GM12891 (cell line): ENCODE measurements around the gene ZNF90.

Experiments used
- POLR2A ChIP-seq: IDR thresholded peaks from 2 replicates; pipeline ENCODE4 v1.6.1; 2011; ENCODE audit warnings: low read depth, low read length, control low read depth
- POLR2AphosphoS5 ChIP-seq: IDR thresholded peaks from 2 replicates; pipeline ENCODE4 v1.6.1; 2011; ENCODE audit warnings: low read depth, low read length, control low read depth
- POU2F2 ChIP-seq: IDR thresholded peaks from 2 replicates; pipeline ENCODE4 v1.6.1; 2011; ENCODE audit warnings: low read depth, mild to moderate bottlenecking, control low read depth, low read length, moderate library complexity
- SPI1 ChIP-seq: IDR thresholded peaks from 2 replicates; pipeline ENCODE4 v1.6.1; 2011; ENCODE audit warnings: low read depth, low read length, control low read depth
- TAF1 ChIP-seq: IDR thresholded peaks from 2 replicates; pipeline ENCODE4 v1.6.1; 2011; ENCODE audit warnings: low read depth, low read length, control low read depth

DNA sequence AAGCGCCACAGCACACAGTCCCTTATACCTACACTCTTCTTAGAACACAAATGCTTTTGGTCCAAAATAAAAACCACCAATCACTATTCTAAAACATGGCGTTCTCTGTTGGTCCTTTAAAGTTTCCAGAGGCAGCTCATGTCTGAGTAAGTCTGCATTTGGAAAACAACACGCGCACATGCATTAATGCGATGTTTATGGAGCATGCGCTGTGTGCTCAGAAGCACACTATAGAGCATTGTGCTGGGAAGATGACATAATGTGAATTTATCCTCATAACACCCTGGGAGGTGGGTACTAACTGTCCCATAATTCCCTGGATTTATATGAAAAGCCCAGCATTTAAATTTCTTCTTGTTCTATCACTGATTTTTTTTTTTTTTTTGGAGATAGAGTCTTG is 49.2 kb upstream of the ZNF90 start:
- TF ChIP-seq POLR2A (no peak), POU2F2 (no peak), POLR2AphosphoS5 (no peak), TAF1 (no peak), SPI1 (no peak)
